ENCODE results near the gene SNAP29.
A peak's percentile ranks its signal among the peaks of the same experiment; 100 is the strongest.

SNAP29 gene

DNA sequence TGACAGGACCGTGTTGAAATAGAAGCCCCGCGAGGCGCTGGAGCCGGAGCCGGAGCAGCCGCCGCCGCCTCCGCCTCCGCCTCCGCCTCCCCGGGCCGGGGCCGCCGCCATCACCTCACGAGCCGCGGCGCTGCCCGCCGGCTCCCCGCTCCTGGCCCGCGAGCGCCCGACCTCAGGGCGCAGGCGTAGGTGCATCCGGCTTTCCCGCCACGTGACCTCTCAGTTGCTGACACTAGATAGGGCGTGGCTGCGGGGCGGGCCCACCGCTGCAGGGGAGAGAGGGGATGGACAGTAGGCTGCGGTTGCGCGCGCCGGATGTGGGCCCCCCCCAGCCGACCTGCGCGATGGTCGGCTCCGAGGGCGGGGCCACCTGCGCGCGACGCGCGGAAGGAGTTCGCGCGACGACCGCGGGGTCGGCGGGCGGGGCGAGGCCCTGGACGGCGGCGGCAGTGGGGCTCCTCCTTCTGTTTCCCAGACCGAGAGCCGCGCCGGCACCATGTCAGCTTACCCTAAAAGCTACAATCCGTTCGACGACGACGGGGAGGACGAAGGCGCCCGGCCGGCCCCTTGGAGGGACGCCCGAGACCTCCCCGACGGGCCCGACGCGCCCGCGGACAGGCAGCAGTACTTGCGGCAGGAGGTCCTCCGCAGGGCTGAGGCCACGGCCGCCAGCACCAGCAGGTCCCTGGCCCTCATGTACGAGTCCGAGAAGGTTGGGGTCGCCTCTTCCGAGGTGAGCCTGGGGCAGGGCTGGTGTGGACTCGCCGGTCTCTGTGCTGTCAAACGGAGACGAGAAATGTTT lies at the start of gene SNAP29, which contains the start of gene PI4KA:
TSS of gene SNAP29 (plus strand) at position 393 of the 802 bp plus-strand sequence. CDS start at position 497, 104 bp downstream.
TSS of gene PI4KA (minus strand) at position 197 of the 802 bp plus-strand sequence. CDS start at position 111, 86 bp downstream.
- peak within 1 kb of the TSS; percentile 89 for H3K4me3 ChIP-seq (ENCODE audit: low read length)
- peak; percentile 90 for DNase-seq (ENCODE audit: low read depth)
- TF ChIP-seq, protein P1, sequence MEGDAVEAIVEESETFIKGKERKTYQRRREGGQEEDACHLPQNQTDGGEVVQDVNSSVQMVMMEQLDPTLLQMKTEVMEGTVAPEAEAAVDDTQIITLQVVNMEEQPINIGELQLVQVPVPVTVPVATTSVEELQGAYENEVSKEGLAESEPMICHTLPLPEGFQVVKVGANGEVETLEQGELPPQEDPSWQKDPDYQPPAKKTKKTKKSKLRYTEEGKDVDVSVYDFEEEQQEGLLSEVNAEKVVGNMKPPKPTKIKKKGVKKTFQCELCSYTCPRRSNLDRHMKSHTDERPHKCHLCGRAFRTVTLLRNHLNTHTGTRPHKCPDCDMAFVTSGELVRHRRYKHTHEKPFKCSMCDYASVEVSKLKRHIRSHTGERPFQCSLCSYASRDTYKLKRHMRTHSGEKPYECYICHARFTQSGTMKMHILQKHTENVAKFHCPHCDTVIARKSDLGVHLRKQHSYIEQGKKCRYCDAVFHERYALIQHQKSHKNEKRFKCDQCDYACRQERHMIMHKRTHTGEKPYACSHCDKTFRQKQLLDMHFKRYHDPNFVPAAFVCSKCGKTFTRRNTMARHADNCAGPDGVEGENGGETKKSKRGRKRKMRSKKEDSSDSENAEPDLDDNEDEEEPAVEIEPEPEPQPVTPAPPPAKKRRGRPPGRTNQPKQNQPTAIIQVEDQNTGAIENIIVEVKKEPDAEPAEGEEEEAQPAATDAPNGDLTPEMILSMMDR (conservative IDR thresholded peaks at IDR 0.05; ENCODE audit: low read depth, low read length) = no peak

DNA sequence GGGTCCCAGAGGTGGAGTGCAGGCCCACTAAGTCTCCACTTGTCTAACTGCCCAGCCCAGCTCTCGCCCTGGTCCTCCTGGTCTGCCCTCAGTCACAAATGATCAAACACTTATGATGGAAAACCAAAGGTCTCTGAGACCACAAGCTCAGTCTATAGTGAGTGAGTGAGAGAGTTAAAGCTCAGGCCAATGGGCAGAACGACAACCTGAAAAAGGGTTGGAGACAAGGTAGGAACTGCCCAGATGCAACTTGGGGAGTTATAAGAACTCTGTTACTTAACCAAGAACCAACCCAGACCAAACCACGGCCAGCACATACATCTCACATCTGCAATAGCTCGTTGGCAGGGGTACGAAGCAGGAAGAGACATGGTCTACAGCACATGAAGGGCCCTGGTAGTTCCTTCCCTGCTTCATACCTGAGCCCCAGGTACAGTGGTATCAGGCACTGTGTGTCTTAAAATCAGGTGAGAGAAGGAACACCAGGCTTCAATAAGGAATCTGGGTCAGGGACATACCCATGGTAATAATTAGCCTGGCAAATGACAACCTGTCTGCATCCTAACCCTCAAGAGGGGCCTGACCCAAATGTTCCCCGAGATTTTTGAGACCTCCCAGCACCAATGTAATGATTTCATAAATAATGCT lies 49.1 kb upstream of the SNAP29 start:
- TF ChIP-seq, protein P1 (conservative IDR thresholded peaks at IDR 0.05; ENCODE audit: low read depth, low read length) = no peak
- no peak overlapping the region for H3K4me3 ChIP-seq (ENCODE audit: low read length)
- DNase-seq (ENCODE audit: low read depth) = no peak

DNA sequence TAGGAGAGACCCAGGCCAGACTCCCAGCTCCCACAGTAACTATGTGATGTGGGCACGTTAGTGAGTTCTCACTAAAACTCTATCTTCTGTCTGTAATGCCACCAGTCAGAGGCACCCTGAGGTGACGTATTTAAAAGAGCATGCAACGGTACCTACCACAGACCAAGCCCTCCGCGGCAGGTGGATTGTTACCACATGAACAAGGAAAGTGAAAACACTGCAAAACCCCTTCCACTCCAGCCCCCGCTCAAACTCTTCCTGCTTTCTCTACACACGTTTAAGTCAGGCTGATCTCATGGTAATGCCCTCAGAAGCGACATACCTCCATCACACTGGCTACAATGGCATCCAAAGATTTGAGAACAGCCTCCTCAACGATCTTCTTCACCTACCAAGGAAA lies 48.2 kb upstream of the SNAP29 start:
- TF ChIP-seq, protein P1 (conservative IDR thresholded peaks at IDR 0.05; ENCODE audit: low read depth, low read length) = no peak
- H3K4me3 ChIP-seq (ENCODE audit: low read length) = no peak overlapping the region
- no peak for DNase-seq (ENCODE audit: low read depth)

DNA sequence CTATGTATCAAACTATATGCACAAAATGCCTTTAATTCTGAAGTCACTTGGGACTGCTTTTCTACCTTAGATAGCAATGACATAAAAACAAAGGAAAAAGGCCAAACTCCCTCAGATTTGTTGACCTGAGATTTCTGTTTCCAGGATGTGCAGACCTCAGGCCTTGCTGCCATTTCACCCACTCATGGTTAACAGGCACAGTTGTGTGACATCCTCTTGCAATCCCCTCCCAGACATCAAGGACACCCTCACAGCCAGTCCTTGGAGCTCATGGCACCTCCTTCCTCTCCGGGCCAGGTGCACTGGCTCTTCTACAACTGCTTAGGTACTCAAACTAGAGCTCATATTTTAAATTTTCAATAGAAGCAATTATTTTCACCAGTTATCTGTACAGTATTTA lies 47.6 kb upstream of the SNAP29 start:
- no peak overlapping the region for H3K4me3 ChIP-seq (ENCODE audit: low read length)
- DNase-seq (ENCODE audit: low read depth) = no peak
- TF ChIP-seq, protein P1 (conservative IDR thresholded peaks at IDR 0.05; ENCODE audit: low read depth, low read length) = no peak

DNA sequence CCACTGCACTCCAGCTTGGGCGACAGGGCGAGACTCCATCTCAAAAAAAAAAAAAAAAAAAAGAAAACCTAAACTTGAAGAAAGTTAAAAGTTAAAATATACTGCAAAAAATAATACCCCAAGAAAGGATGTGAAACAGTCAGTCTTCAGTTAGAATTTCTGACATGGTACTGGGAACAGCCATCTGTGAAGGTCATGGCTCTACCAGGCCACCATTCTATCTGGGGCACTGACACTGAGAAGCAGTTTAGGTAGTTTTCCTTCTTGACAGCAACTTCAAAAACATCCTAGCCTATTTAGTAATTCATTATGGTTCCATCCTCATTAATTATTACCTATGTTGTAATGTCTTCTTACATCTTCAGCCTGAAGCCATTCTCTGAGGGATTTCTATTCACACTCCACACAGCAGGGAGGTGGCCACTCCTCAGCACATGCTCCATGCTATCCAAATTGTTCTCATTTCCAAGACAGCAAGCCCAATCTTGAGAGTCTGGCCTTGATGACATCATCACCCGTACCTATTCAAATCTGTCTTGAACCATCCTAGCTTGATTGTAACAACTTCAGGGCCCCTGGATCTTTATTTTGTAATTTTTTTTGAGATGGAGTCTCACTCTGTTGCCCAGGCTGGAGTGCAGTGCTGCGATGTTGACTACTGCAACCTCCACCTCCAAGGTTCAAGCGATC lies 46.7 kb upstream of the SNAP29 start:
- TF ChIP-seq, protein P1 (conservative IDR thresholded peaks at IDR 0.05; ENCODE audit: low read depth, low read length) = no peak
- H3K4me3 ChIP-seq (ENCODE audit: low read length) = no peak overlapping the region
- DNase-seq (ENCODE audit: low read depth) = no peak

DNA sequence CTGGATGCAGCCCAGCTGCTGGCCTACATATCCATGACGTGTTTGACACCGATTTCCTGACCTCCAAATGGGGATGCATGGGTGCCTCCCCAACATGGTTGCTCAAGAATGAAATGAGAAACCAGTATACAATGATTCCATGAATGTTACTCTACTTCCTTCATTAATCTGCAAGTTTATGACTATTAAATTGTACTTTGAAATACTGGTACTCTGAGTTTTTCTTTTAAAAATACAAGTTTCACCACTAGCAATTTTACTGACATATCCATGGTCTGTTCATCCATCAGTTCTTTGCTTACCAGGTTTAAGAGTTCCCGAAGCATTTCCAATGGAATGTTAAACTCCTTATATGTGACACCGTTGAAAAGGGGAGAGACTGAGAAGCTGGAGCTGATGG lies 45.8 kb upstream of the SNAP29 start:
- no peak for DNase-seq (ENCODE audit: low read depth)
- TF ChIP-seq, protein P1 (conservative IDR thresholded peaks at IDR 0.05; ENCODE audit: low read depth, low read length) = no peak
- H3K4me3 ChIP-seq (ENCODE audit: low read length) = no peak overlapping the region

Measured in retinal pigment epithelial cell (primary cell).